OCI-LY7 (cell line): Measurements from ENCODE around the gene RTN4RL2. TPM values are rescaled to one million over a fixed set of nuclear protein-coding genes. Genes with fewer than 3 reads are reported as not detected.
"Not testable (repeated sequence)": the region's sequence is repeated elsewhere in the genome, so short reads cannot be mapped to it uniquely, and the experiment has no call there.

Experiments
- BruUV-seq: library from RNA; stranded (reverse); fragments of 400-500 nt; replicated peaks from 2 replicates; lab custom pipeline; 2021; lab: Mats Ljungman, UMichigan
- CTCF ChIA-PET: fragments of 300-600 bp; sonication (Branson Sonifier 250); formaldehyde crosslinking; loops from one replicate; lab custom pipeline; 2022; ENCODE audit warnings: antibody characterized with exemption; ENCODE audit not compliant: unreplicated experiment; lab: Charles Lee
- POLR2A ChIA-PET: fragments of 300-600 bp; sonication (Branson Sonifier 250); formaldehyde crosslinking; loops from one replicate; lab custom pipeline; 2022; ENCODE audit warnings: antibody characterized with exemption; lab: Charles Lee
- DNase-seq: peaks from one replicate; pipeline ENCODE4 v3.0.0-alpha.2; 2015; ENCODE audit warnings: low spot score
- H2AFZ ChIP-seq: fragments of 200-600 bp; sonication (generic), shearing (Covaris generic); 2 replicates; pipeline ENCODE4 v1.6.1; 2014; ENCODE audit warnings: mild to moderate bottlenecking, antibody characterized with exemption, low read length, moderate library complexity
- H3K27ac ChIP-seq: fragments of 200-600 bp; sonication (generic); 2 replicates; pipeline ENCODE4 v1.5.1; 2014; ENCODE audit warnings: mixed run types, low read depth, mild to moderate bottlenecking, moderate library complexity, low read length, inconsistent platforms; ENCODE audit not compliant: poor library complexity, severe bottlenecking
- H3K36me3 ChIP-seq: fragments of 200-600 bp; sonication (generic); 2 replicates; pipeline ENCODE4 v1.6.1; 2014; ENCODE audit warnings: mild to moderate bottlenecking, antibody characterized with exemption, low read length, moderate library complexity, mixed read lengths; ENCODE audit not compliant: insufficient read depth
- H3K4me1 ChIP-seq: fragments of 200-600 bp; sonication (generic); 2 replicates; pipeline ENCODE4 v1.5.1; 2014; ENCODE audit warnings: mild to moderate bottlenecking, low read length; ENCODE audit not compliant: insufficient read depth, poor library complexity, severe bottlenecking
- H3K4me2 ChIP-seq: fragments of 200-600 bp; sonication (generic); 2 replicates; pipeline ENCODE4 v1.6.1; 2014; ENCODE audit warnings: mild to moderate bottlenecking, low read length
- H3K4me3 ChIP-seq: fragments of 200-600 bp; sonication (generic); 2 replicates; pipeline ENCODE4 v1.5.1; 2014; ENCODE audit warnings: mild to moderate bottlenecking, low read depth, low read length; ENCODE audit not compliant: poor library complexity, severe bottlenecking
- H3K79me2 ChIP-seq: fragments of 200-600 bp; sonication (generic); 2 replicates; pipeline ENCODE4 v1.6.1; 2016; ENCODE audit warnings: low read depth, mild to moderate bottlenecking, low read length, moderate library complexity, mixed read lengths; ENCODE audit not compliant: insufficient read depth
- H3K9me2 ChIP-seq: fragments of 200-600 bp; sonication (generic); 2 replicates; pipeline ENCODE4 v1.6.1; 2016; ENCODE audit warnings: mild to moderate bottlenecking, low read length, mixed read lengths; ENCODE audit not compliant: insufficient read depth
- H3K9me3 ChIP-seq: fragments of 200-600 bp; sonication (generic); 2 replicates; pipeline ENCODE4 v1.6.1; 2014; ENCODE audit warnings: mild to moderate bottlenecking, mixed run types, low read length, mixed read lengths
- H4K20me1 ChIP-seq: fragments of 200-600 bp; sonication (generic); 2 replicates; pipeline ENCODE4 v1.6.1; 2014; ENCODE audit warnings: mild to moderate bottlenecking, antibody characterized with exemption, low read length, moderate library complexity, mixed read lengths; ENCODE audit not compliant: insufficient read depth
- CTCF ChIP-seq: fragments of 200-600 bp; sonication (generic); conservative IDR thresholded peaks from 2 replicates; pipeline ENCODE4 v1.5.1; 2014; ENCODE audit warnings: mild to moderate bottlenecking, antibody characterized with exemption, low read length, moderate library complexity, mixed read lengths
- EZH2phosphoT487 ChIP-seq: fragments of 200-600 bp; sonication (generic); IDR thresholded peaks from 2 replicates; pipeline ENCODE4 v1.6.1; 2018; ENCODE audit warnings: low read depth, borderline replicate concordance, mild to moderate bottlenecking, mixed run types, antibody characterized with exemption, low read length, moderate library complexity, mixed read lengths
- intact Hi-C: fragments of 100-400 bp; cut with micrococcal nuclease; formaldehyde crosslinking; loops from one replicate; pipeline ENCODE4 v1.10.0; 2022; ENCODE audit not compliant: unreplicated experiment
- total RNA-seq, 2 experiments: library from RNA; depleted of rRNA in 1 of 2; stranded (reverse); fragments of >200 nt in 1 of 2; shearing (Covaris generic) in 1 of 2; gene quantifications; 2 replicates each; pipeline ENCODE4 v1.2.3, GENCODE V29; 2014 to 2022

The RTN4RL2 gene
- total RNA-seq, 2 experiments from 2014 or later, result 0.25 to 4.2 TPM

GRCh38 chr11:57440744-57441414 is 19.4 kb upstream of the RTN4RL2 start:
- H2AFZ ChIP-seq, result no peak overlapping the region
- H3K36me3 ChIP-seq, result no peaks in the 10 kb centered on the region
- no peak overlapping the region for H3K4me3 ChIP-seq
- no peak overlapping the region for H3K4me2 ChIP-seq
- DNase-seq, result no peak
- no peaks in the 10 kb centered on the region for H3K9me3 ChIP-seq
- TF ChIP-seq CTCF (no peak), EZH2phosphoT487 (no peak)
- no peaks in the 10 kb centered on the region for H3K4me1 ChIP-seq
- H4K20me1 ChIP-seq, result no peaks in the 10 kb centered on the region
- BruUV-seq, result no TSS peak
- no peaks in the 10 kb centered on the region for H3K79me2 ChIP-seq
- CTCF ChIA-PET, result interaction anchor here (1.0 kb wide), 1 partner anchor 36 kb away, joined by 3 read pairs; no protein-coding TSS in a partner anchor
- POLR2A ChIA-PET, result interaction anchor here (0.7 kb wide), 2 partner anchors 13 to 20 kb away, joined by 3 read pairs; no protein-coding TSS in a partner anchor
- no peaks in the 10 kb centered on the region for H3K9me2 ChIP-seq
- intact Hi-C loops, result no loop called here
- no peak overlapping the region for H3K27ac ChIP-seq

- H3K4me2 ChIP-seq, result no peak overlapping the region
- H3K9me2 ChIP-seq, result no peaks in the 10 kb centered on the region
- ChIA-PET CTCF (no interaction called here), POLR2A (no interaction called here)
- H3K4me1 ChIP-seq, result no peaks in the 10 kb centered on the region
- DNase-seq, result no peak
- H4K20me1 ChIP-seq, result no peaks in the 10 kb centered on the region
- TF ChIP-seq CTCF (no peak), EZH2phosphoT487 (no peak)
- BruUV-seq, result no TSS peak
- H3K27ac ChIP-seq, result no peak overlapping the region
- no peaks in the 10 kb centered on the region for H3K9me3 ChIP-seq
- intact Hi-C loops, result no loop called here
- H2AFZ ChIP-seq, result no peak overlapping the region
- H3K4me3 ChIP-seq, result no peak overlapping the region
- no peaks in the 10 kb centered on the region for H3K79me2 ChIP-seq
- H3K36me3 ChIP-seq, result no peaks in the 10 kb centered on the region
Observed at GRCh38 chr11:57444362-57445121, 15.8 kb upstream of the RTN4RL2 start.

GRCh38 chr11:57445122-57445394 is 15.3 kb upstream of the RTN4RL2 start:
- H3K27ac ChIP-seq, H3K4me2 ChIP-seq, DNase-seq, H3K9me2 ChIP-seq, H2AFZ ChIP-seq, CTCF ChIA-PET, H3K4me3 ChIP-seq, H3K4me1 ChIP-seq, H3K79me2 ChIP-seq, intact Hi-C loops, H3K36me3 ChIP-seq, H4K20me1 ChIP-seq, POLR2A ChIA-PET, H3K9me3 ChIP-seq, BruUV-seq: not testable (repeated sequence)
